Measurements from ENCODE around the gene DCHS1. TPM values are rescaled to one million over a fixed set of nuclear protein-coding genes. Genes with fewer than 3 reads are reported as not detected.
"Not testable (repeated sequence)": the region's sequence is repeated elsewhere in the genome, so short reads cannot be mapped to it uniquely, and the experiment has no call there.

Gene DCHS1, protein sequence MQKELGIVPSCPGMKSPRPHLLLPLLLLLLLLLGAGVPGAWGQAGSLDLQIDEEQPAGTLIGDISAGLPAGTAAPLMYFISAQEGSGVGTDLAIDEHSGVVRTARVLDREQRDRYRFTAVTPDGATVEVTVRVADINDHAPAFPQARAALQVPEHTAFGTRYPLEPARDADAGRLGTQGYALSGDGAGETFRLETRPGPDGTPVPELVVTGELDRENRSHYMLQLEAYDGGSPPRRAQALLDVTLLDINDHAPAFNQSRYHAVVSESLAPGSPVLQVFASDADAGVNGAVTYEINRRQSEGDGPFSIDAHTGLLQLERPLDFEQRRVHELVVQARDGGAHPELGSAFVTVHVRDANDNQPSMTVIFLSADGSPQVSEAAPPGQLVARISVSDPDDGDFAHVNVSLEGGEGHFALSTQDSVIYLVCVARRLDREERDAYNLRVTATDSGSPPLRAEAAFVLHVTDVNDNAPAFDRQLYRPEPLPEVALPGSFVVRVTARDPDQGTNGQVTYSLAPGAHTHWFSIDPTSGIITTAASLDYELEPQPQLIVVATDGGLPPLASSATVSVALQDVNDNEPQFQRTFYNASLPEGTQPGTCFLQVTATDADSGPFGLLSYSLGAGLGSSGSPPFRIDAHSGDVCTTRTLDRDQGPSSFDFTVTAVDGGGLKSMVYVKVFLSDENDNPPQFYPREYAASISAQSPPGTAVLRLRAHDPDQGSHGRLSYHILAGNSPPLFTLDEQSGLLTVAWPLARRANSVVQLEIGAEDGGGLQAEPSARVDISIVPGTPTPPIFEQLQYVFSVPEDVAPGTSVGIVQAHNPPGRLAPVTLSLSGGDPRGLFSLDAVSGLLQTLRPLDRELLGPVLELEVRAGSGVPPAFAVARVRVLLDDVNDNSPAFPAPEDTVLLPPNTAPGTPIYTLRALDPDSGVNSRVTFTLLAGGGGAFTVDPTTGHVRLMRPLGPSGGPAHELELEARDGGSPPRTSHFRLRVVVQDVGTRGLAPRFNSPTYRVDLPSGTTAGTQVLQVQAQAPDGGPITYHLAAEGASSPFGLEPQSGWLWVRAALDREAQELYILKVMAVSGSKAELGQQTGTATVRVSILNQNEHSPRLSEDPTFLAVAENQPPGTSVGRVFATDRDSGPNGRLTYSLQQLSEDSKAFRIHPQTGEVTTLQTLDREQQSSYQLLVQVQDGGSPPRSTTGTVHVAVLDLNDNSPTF (N-terminal part only)
- polyA plus RNA-seq (2011; rRNA removed) = 8.7 and 11.2 TPM in 2 replicates
- 24.9 and 30.7 TPM in 2 replicates for polyA minus RNA-seq (2011; rRNA and poly(A)+ RNA removed)

DNA sequence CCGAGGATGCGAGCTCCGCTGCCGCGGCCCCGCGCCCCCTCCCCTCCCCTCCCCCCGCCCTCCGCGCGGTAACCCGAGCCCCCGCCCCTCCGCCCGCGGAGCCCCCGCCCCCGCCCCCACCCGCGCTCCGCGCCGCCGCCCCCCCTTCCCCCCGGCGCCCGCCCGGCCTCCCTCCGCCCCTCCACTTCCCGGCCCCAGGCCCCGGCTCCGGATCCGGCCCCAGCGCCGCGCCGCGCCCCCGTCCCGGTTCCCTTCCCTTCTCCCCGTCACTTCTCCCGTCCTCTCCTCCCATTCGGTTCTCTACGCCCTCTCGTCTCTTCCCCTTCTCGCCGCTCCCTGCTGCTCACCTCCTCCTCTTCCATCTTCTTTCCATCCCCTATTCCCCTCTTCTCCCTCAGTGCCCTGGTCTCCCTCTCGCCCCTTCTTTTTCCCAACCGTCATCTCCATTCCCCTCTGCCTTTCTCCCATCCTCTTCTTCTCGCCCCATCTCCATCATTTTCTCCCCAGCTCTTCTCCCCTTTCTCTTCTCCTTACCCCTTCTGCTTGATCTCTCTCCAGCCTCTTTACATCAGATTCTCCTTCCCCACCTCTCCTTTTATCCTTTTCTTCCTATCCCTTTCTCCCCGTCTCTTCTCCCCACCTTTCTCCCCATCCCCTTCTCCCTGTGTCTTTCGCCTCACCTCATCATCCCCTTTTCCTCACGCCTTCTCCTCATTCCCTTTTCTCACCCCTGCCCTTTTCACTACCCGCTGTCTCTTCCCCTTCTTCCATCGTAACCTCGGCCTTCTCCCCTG is at the start of gene DCHS1:
Gene DCHS1, minus strand, starts transcription at position 20 of the 794 bp plus-strand sequence. CDS start 14,196 bp downstream, outside the sequence.
- DNase-seq (ENCODE audit: low read depth, low spot score) = no peak
- H3K4me3 ChIP-seq (ENCODE audit: low read depth, low read length) = peak within 1 kb of the TSS; percentile 71
- H3K27me3 ChIP-seq (ENCODE audit: control insufficient read depth, insufficient read depth, low read length) = peaks cover 14% of the 10 kb centered on the region
- TF ChIP-seq, protein P1, sequence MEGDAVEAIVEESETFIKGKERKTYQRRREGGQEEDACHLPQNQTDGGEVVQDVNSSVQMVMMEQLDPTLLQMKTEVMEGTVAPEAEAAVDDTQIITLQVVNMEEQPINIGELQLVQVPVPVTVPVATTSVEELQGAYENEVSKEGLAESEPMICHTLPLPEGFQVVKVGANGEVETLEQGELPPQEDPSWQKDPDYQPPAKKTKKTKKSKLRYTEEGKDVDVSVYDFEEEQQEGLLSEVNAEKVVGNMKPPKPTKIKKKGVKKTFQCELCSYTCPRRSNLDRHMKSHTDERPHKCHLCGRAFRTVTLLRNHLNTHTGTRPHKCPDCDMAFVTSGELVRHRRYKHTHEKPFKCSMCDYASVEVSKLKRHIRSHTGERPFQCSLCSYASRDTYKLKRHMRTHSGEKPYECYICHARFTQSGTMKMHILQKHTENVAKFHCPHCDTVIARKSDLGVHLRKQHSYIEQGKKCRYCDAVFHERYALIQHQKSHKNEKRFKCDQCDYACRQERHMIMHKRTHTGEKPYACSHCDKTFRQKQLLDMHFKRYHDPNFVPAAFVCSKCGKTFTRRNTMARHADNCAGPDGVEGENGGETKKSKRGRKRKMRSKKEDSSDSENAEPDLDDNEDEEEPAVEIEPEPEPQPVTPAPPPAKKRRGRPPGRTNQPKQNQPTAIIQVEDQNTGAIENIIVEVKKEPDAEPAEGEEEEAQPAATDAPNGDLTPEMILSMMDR (IDR thresholded peaks at IDR 0.05; ENCODE audit: low read depth, low read length) = no peak
- CTCF ChIA-PET = interaction anchor here (0.7 to 3.8 kb wide), 2 partner anchors 12 to 33 kb away, joined by 5 to 23 read pairs; no protein-coding TSS in a partner anchor
- POLR2A ChIA-PET = interaction anchor here (0.6 kb wide), 1 partner anchor 53 kb away, joined by 9 read pairs; no protein-coding TSS in a partner anchor
- H3K27ac ChIP-seq (ENCODE audit: low read depth, low read length) = no peak within 1 kb of the TSS
- H3K9me3 ChIP-seq (ENCODE audit: control insufficient read depth, insufficient read depth, low read length) = no peaks in the 10 kb centered on the region

DNA sequence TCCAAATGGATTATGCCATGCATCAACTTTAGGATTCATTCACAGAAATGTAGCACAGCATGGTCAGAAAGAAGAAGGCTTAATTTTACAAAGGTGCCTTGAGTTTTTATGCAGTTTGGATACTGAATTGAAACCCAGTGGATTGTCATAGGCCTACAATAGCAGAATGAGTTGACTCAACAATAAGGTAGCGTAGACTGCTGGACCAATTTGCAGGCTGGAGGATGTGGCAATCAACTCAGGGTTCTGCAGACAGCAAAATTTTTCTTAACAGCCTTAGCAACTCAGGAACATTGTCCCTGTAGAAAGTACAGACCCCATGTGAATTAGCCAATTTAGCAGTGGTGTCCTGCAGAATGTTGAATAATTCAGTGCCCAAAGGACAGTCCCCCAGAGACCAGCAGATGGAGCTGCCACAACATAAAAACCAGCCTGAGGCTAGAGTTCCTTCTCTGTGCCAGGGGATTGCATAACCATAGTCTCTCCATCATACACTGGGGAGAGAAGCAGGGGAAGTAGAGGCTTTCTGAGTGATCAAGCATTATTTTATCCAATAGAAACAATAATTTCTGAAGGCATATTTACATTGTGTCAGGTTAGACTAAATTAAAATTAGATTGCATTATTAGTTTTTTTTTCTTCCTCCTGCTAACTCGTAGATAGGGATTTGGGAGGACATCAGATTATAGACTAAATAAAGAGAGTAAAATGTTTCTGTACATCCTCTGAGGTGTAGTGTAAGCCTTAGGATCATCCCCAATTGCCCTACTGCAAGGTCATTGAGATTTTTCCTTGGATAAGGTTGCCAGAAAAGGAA is 47.8 kb upstream of the DCHS1 start:
- TF ChIP-seq, protein P1 (IDR thresholded peaks at IDR 0.05; ENCODE audit: low read depth, low read length) = peak; percentile 65
- H3K4me3 ChIP-seq (ENCODE audit: low read depth, low read length) = no peak overlapping the region
- ChIA-PET CTCF (interaction anchor here (0.6 to 5.8 kb wide), 9 partner anchors 15 to 495 kb away, joined by 3 to 88 read pairs (median 7); partner anchors contain the start of genes MRPL17 and TPP1), POLR2A (no interaction called here)
- no peaks in the 10 kb centered on the region for H3K9me3 ChIP-seq (ENCODE audit: control insufficient read depth, insufficient read depth, low read length)
- no peaks in the 10 kb centered on the region for H3K27me3 ChIP-seq (ENCODE audit: control insufficient read depth, insufficient read depth, low read length)
- H3K27ac ChIP-seq (ENCODE audit: low read depth, low read length) = no peak overlapping the region
- DNase-seq (ENCODE audit: low read depth, low spot score) = no peak

DNA sequence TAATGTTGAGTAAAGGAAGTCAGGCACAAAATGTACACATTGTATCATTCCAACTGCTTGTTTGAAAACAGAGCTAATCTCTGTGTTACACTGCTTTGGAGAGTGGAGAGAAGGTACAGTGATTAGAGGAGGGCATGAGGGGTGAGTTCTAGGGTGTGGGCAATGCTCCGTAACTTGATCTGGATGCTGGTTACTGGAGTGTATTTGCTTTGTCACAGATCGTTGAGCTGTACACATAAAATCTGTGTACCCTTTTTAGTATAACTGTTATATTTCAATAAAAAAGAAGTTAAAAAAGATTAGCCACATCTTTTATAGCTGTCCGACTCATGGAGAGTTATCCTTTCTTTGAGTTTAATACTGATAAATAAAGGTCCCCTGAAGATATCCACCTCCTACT is 46.3 kb upstream of the DCHS1 start:
- H3K27ac ChIP-seq (ENCODE audit: low read depth, low read length); DNase-seq (ENCODE audit: low read depth, low spot score); POLR2A ChIA-PET; H3K9me3 ChIP-seq (ENCODE audit: control insufficient read depth, insufficient read depth, low read length); H3K27me3 ChIP-seq (ENCODE audit: control insufficient read depth, insufficient read depth, low read length); H3K4me3 ChIP-seq (ENCODE audit: low read depth, low read length): not testable (repeated sequence)
- CTCF ChIA-PET = interaction anchor here (0.6 to 5.8 kb wide), 8 partner anchors 19 to 339 kb away, joined by 3 to 88 read pairs (median 4); partner anchors contain the start of gene MRPL17

DNA sequence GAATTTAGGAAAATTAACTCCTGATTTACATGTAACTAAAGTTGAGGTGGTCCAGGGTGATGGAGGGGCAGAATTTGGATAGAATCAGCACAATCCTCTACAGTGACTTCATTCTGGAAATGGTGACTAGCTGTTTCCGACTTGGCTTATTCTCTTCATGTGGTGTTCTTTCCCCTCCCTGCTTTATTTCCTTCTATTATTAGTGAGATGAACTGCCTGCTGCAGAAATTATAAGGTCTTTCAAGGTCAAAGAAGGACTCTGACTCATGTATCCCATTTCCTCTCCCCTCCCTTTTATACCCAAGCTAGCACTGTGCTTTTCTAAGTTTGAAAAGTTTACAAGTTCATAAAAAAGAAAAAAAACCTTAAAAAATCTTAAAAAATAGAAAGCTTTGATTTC is 39.8 kb upstream of the DCHS1 start:
- Histone ChIP-seq H3K27me3 (ENCODE audit: control insufficient read depth, insufficient read depth, low read length) (no peaks in the 10 kb centered on the region), H3K4me3 (ENCODE audit: low read depth, low read length) (no peak overlapping the region), H3K9me3 (ENCODE audit: control insufficient read depth, insufficient read depth, low read length) (no peaks in the 10 kb centered on the region), H3K27ac (ENCODE audit: low read depth, low read length) (no peak overlapping the region)
- no peak for DNase-seq (ENCODE audit: low read depth, low spot score)
- ChIA-PET POLR2A (no interaction called here), CTCF (interaction anchor here (0.6 to 2.5 kb wide), 4 partner anchors 12 to 316 kb away, joined by 3 to 19 read pairs (median 8); partner anchors contain the start of gene MRPL17)
- TF ChIP-seq, protein P1 (IDR thresholded peaks at IDR 0.05; ENCODE audit: low read depth, low read length) = no peak

All from AG04450 (cell line).